Measurements from ENCODE around the gene SPX.
A peak's percentile ranks its signal among the peaks of the same experiment; 100 is the strongest.

The SPX gene

GRCh38 chr12:21526053-21526452, at the start of gene SPX:
SPX (plus strand) TSS chr12:21526296; CDS start chr12:21526473, 177 bp downstream.
- no peak for DNase-seq (ENCODE audit: low read depth in 2 of 2)

GRCh38 chr12:21476949-21477348, 49.1 kb upstream of the SPX start:
- DNase-seq (ENCODE audit: low read depth in 2 of 2) = no peak

GRCh38 chr12:21478756-21479455, 47.2 kb upstream of the SPX start:
- no peak for DNase-seq (ENCODE audit: low read depth in 2 of 2)

GRCh38 chr12:21483531-21483930, 42.6 kb upstream of the SPX start:
- DNase-seq (ENCODE audit: low read depth in 2 of 2) = no peak

GRCh38 chr12:21485998-21486397, 40.1 kb upstream of the SPX start:
- no peak for DNase-seq (ENCODE audit: low read depth in 2 of 2)

GRCh38 chr12:21499765-21500164, 26.3 kb upstream of the SPX start:
- no peak for DNase-seq (ENCODE audit: low read depth in 2 of 2)

GRCh38 chr12:21500786-21501257, 25.3 kb upstream of the SPX start:
- no peak for DNase-seq (ENCODE audit: low read depth in 2 of 2)

GRCh38 chr12:21501258-21502163, 24.6 kb upstream of the SPX start, which contains the start of the genes GOLT1B and RECQL:
GOLT1B (plus strand) TSS chr12:21501789; CDS start chr12:21501924, 135 bp downstream.
RECQL (minus strand) TSS chr12:21501635; CDS start chr12:21499570, 2,065 bp downstream.
- DNase-seq (ENCODE audit: low read depth in 2 of 2) = peak; percentile 73 to 84

- peak in 1 of 2 donors; percentile 17 for DNase-seq (ENCODE audit: low read depth in 2 of 2)
Observed at GRCh38 chr12:21502164-21502496, 24.0 kb upstream of the SPX start.

- DNase-seq (ENCODE audit: low read depth in 2 of 2) = no peak
Observed at GRCh38 chr12:21502872-21503271, 23.2 kb upstream of the SPX start.

- no peak for DNase-seq (ENCODE audit: low read depth in 2 of 2)
Observed at GRCh38 chr12:21505888-21506287, 20.2 kb upstream of the SPX start.

GRCh38 chr12:21507849-21508248, 18.2 kb upstream of the SPX start:
- no peak for DNase-seq (ENCODE audit: low read depth in 2 of 2)

- DNase-seq (ENCODE audit: low read depth in 2 of 2) = no peak
Observed at GRCh38 chr12:21509768-21510167, 16.3 kb upstream of the SPX start.

- DNase-seq (ENCODE audit: low read depth in 2 of 2) = no peak
Observed at GRCh38 chr12:21516281-21516680, 9.8 kb upstream of the SPX start.

GRCh38 chr12:21518451-21518850, 7.6 kb upstream of the SPX start:
- DNase-seq (ENCODE audit: low read depth in 2 of 2) = no peak

- no peak for DNase-seq (ENCODE audit: low read depth in 2 of 2)
Observed at GRCh38 chr12:21521541-21521940, 4.6 kb upstream of the SPX start.

GRCh38 chr12:21523148-21523547, 2.9 kb upstream of the SPX start:
- DNase-seq (ENCODE audit: low read depth in 2 of 2) = no peak

- no peak for DNase-seq (ENCODE audit: low read depth in 2 of 2)
Observed at GRCh38 chr12:21526721-21527345, 737 bp downstream of the SPX start.

GRCh38 chr12:21527451-21528180, 1.5 kb downstream of the SPX start:
- peak; percentile 46 to 59 for DNase-seq (ENCODE audit: low read depth in 2 of 2)

- no peak for DNase-seq (ENCODE audit: low read depth in 2 of 2)
Observed at GRCh38 chr12:21528953-21529352, 2.9 kb downstream of the SPX start.

GRCh38 chr12:21529456-21529855, 3.4 kb downstream of the SPX start:
- DNase-seq (ENCODE audit: low read depth in 2 of 2) = no peak
